Measurements from ENCODE around the gene RASA1. TPM values are rescaled to one million over a fixed set of nuclear protein-coding genes. Genes with fewer than 3 reads are reported as not detected.

Gene RASA1
- total and polyA plus RNA-seq, 2 experiments from 2014 or later: 9.3 to 35.0 TPM

- Mint-ChIP-seq H3K9me3 (no peaks in the 10 kb centered on the region), H3K27ac (no peak overlapping the region), H3K27me3 (ENCODE audit: insufficient read depth, low read depth, poor library complexity) (no peaks in the 10 kb centered on the region), H3K36me3 (ENCODE audit: low read depth) (peaks cover 2% of the 10 kb centered on the region; the same call in 1 of the 3 replicates), H3K4me3 (no peak overlapping the region), H3K4me1 (peaks cover 17% of the 10 kb centered on the region; the same call in 2 of the 3 replicates)
- no peak for TF ChIP-seq CREB1 (CRISPR knock-in tag; IDR thresholded peaks at IDR 0.05; ENCODE audit: low read depth)
- TF ChIP-seq ZNF331 (CRISPR knock-in tag; IDR thresholded peaks at IDR 0.05; ENCODE audit: low read depth): no peak
- Histone ChIP-seq H3K4me2 (no peak overlapping the region), H3K4me3 (no peak overlapping the region), H3K27ac (ENCODE audit: low read depth) (no peak overlapping the region), H3K27me3 (ENCODE audit: insufficient read depth) (no peaks in the 10 kb centered on the region), H4K20me1 (replicated peaks; ENCODE audit: insufficient read depth) (no peaks in the 10 kb centered on the region), H3K36me3 (ENCODE audit: insufficient read depth) (no peaks in the 10 kb centered on the region), H3F3A (replicated peaks; ENCODE audit: low read depth) (no peaks in the 10 kb centered on the region), H3K4me1 (ENCODE audit: insufficient read depth) (peaks cover 18% of the 10 kb centered on the region; the same call in 1 of the 2 replicates), H3K79me2 (replicated peaks; ENCODE audit: insufficient read depth) (no peaks in the 10 kb centered on the region), H2AFZ (no peak overlapping the region), H3K9me2 (ENCODE audit: insufficient read depth) (no peaks in the 10 kb centered on the region)
- DNase-seq (ENCODE audit: low spot score) (no peak), ATAC-seq (no peak)
Observed at GRCh38 chr5:87361031-87361445, 93.4 kb downstream of the RASA1 start.

DNA sequence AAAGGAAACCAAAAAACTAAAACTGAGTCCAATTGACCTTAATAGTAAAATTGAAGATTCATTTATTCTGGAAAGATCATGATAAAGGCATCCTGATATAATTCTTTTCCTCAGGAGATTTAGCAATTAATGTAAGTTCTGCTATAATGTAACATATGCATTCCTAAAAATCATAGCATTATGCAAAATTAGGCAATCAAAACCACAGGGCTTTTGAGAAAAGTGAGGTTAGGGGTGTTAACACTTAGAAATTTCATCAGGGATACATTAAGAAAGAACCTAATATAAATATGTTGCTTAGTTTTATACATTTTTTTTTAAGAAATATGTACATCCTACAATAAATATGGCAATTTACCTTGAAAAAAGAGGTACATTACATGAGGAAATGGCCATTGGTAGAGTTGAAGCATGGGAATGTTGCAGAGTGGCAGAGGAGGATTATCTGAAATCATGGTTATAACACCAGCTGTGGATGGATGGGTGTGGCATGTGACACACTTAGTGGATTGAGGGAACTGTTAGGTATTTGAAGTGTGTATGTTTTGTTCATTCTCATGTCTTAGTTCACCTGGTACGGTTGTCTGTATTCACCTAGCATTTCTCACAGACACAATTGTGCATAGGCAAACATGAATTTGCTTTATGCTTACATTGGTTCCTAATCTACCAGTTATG lies 94.0 kb downstream of the RASA1 start:
- Histone ChIP-seq H3K4me2 (no peak overlapping the region), H3K9me2 (ENCODE audit: insufficient read depth) (no peaks in the 10 kb centered on the region), H3K27me3 (ENCODE audit: insufficient read depth) (no peaks in the 10 kb centered on the region), H3K4me3 (no peak overlapping the region), H3K27ac (ENCODE audit: low read depth) (no peak overlapping the region), H3K79me2 (replicated peaks; ENCODE audit: insufficient read depth) (no peaks in the 10 kb centered on the region), H2AFZ (no peak overlapping the region), H4K20me1 (replicated peaks; ENCODE audit: insufficient read depth) (no peaks in the 10 kb centered on the region), H3K4me1 (ENCODE audit: insufficient read depth) (peaks cover 18% of the 10 kb centered on the region; the same call in 1 of the 2 replicates), H3F3A (replicated peaks; ENCODE audit: low read depth) (no peaks in the 10 kb centered on the region), H3K36me3 (ENCODE audit: insufficient read depth) (no peaks in the 10 kb centered on the region)
- Mint-ChIP-seq H3K36me3 (ENCODE audit: low read depth) (peaks cover 2% of the 10 kb centered on the region; the same call in 1 of the 3 replicates), H3K27ac (no peak overlapping the region), H3K27me3 (ENCODE audit: insufficient read depth, low read depth, poor library complexity) (no peaks in the 10 kb centered on the region), H3K4me1 (peaks cover 17% of the 10 kb centered on the region; the same call in 2 of the 3 replicates), H3K9me3 (no peaks in the 10 kb centered on the region), H3K4me3 (no peak overlapping the region)
- ATAC-seq (no peak), DNase-seq (ENCODE audit: low spot score) (no peak)
- TF ChIP-seq EZH2phosphoT487 (IDR thresholded peaks at IDR 0.05; ENCODE audit: unreplicated experiment): no peak
- TF ChIP-seq ETS1 (IDR thresholded peaks at IDR 0.05): no peak
- no peak for TF ChIP-seq EZH2 (IDR thresholded peaks at IDR 0.05; ENCODE audit: low read depth, unreplicated experiment)
- no peak for TF ChIP-seq CTCF (conservative IDR thresholded peaks at IDR 0.05; ENCODE audit: low read depth in 2 of 2)
- no peak for TF ChIP-seq REST (IDR thresholded peaks at IDR 0.05; ENCODE audit: unreplicated experiment)
- TF ChIP-seq ZNF331 (CRISPR knock-in tag; IDR thresholded peaks at IDR 0.05; ENCODE audit: low read depth): no peak
- no peak for TF ChIP-seq NANOG (IDR thresholded peaks at IDR 0.05; ENCODE audit: borderline replicate concordance)
- TF ChIP-seq CREB1 (CRISPR knock-in tag; IDR thresholded peaks at IDR 0.05; ENCODE audit: low read depth): no peak
- TF ChIP-seq JUNB (IDR thresholded peaks at IDR 0.05; ENCODE audit: unreplicated experiment): no peak
- TF ChIP-seq POLR2AphosphoS5 (IDR thresholded peaks at IDR 0.05; ENCODE audit: low read depth): no peak
- TF ChIP-seq STAT1 (IDR thresholded peaks at IDR 0.05; ENCODE audit: unreplicated experiment): no peak
- no peak for TF ChIP-seq ZNF114 (CRISPR knock-in tag; IDR thresholded peaks at IDR 0.05)
